Endodermal cell (in vitro differentiated cells): ENCODE data around the gene ALCAM. TPM values are rescaled to one million over a fixed set of nuclear protein-coding genes. Genes with fewer than 3 reads are reported as not detected.

Experiments
- DNase-seq: peaks from one replicate; pipeline ENCODE4 v3.0.0-alpha.2; 2017
- H3K27ac ChIP-seq: 2 replicates; pipeline ENCODE4 v1.5.1; 2013; ENCODE audit warnings: mild to moderate bottlenecking, low read depth, low read length, moderate library complexity
- H3K27me3 ChIP-seq: 2 replicates; pipeline ENCODE4 v1.6.1; 2013; ENCODE audit warnings: mild to moderate bottlenecking, low read length, moderate library complexity; ENCODE audit not compliant: insufficient read depth, control insufficient read depth, poor library complexity, severe bottlenecking
- H3K36me3 ChIP-seq: 2 replicates; pipeline ENCODE4 v1.7.0; 2013; ENCODE audit warnings: mild to moderate bottlenecking, low read length, moderate library complexity; ENCODE audit not compliant: control insufficient read depth, insufficient read depth
- H3K4me1 ChIP-seq: one replicate; pipeline ENCODE4 v1.7.0; 2013; ENCODE audit warnings: low read length; ENCODE audit not compliant: control insufficient read depth, insufficient read depth
- H3K4me3 ChIP-seq: 2 replicates; pipeline ENCODE4 v1.5.1; 2013; ENCODE audit warnings: mild to moderate bottlenecking, low read length, moderate library complexity
- H3K9ac ChIP-seq: 2 replicates; pipeline ENCODE4 v1.6.1; 2013; ENCODE audit warnings: mild to moderate bottlenecking, low read length, moderate library complexity; ENCODE audit not compliant: poor library complexity, severe bottlenecking; ENCODE audit errors: extremely low read depth
- H3K9me3 ChIP-seq: 2 replicates; pipeline ENCODE4 v1.6.1; 2013; ENCODE audit warnings: mild to moderate bottlenecking, low read length, moderate library complexity; ENCODE audit not compliant: control insufficient read depth
- H3K27ac Mint-ChIP-seq: 2 replicates; pipeline ENCODE4 v1.8.0; 2020; ENCODE audit warnings: mixed read lengths
- H3K27me3 Mint-ChIP-seq: 2 replicates; pipeline ENCODE4 v1.8.0; 2021; ENCODE audit warnings: mild to moderate bottlenecking, mixed read lengths; ENCODE audit not compliant: insufficient read depth
- H3K36me3 Mint-ChIP-seq: 2 replicates; pipeline ENCODE4 v1.8.0; 2020; ENCODE audit warnings: low read depth, mixed read lengths
- H3K4me1 Mint-ChIP-seq: 2 replicates; pipeline ENCODE4 v1.8.0; 2020; ENCODE audit warnings: mixed read lengths
- H3K4me3 Mint-ChIP-seq: 2 replicates; pipeline ENCODE4 v1.8.0; 2020; ENCODE audit warnings: mild to moderate bottlenecking, moderate library complexity, mixed read lengths
- H3K9me3 Mint-ChIP-seq: 2 replicates; pipeline ENCODE4 v1.8.0; 2020; ENCODE audit warnings: mild to moderate bottlenecking, mixed read lengths
- CTCF ChIP-seq: fragments of 200-600 bp; sonication (generic); conservative IDR thresholded peaks from 2 replicates; pipeline ENCODE4 v1.5.0; 2021; ENCODE audit warnings: antibody characterized with exemption, mild to moderate bottlenecking
- WGBS, 2 experiments: methylation state at CpG; one replicate each; pipeline versions ENCODE4 v1.1.5 to v1.1.7; 2013; ENCODE audit warnings: missing lambda C conversion rate in 2 of 2, mixed read lengths in 1 of 2; ENCODE audit not compliant: insufficient coverage in 1 of 2, insufficient read length in 1 of 2; 5-methylcytosine and 5-hydroxymethylcytosine counted together
- total RNA-seq, 2 donors: library from RNA; stranded (reverse); fragmentation: NEBNext Ultra II Directional in 1 of 2; extraction: Animal tissue kit (Norgen Biotek cat#: 25700) in 1 of 2; gene quantifications; 2 replicates in 1 of 2; 3 replicates in 1 of 2; pipeline ENCODE4 v1.2.1, GENCODE V29; 2021

Gene ALCAM
- total RNA-seq, 2 donors from 2014 or later, result 19.3 to 36.5 TPM

GRCh38 chr3:105351821-105352220 lies 14.9 kb upstream of the ALCAM start:
- Histone ChIP-seq H3K9ac (no peak overlapping the region), H3K27me3 (peaks cover 23% of the 10 kb centered on the region), H3K9me3 (no peaks in the 10 kb centered on the region), H3K4me3 (no peak overlapping the region), H3K36me3 (no peaks in the 10 kb centered on the region), H3K27ac (no peak overlapping the region), H3K4me1 (no peaks in the 10 kb centered on the region)
- no peaks in the 10 kb centered on the region for H3K36me3 Mint-ChIP-seq
- no peak for DNase-seq
- TF ChIP-seq CTCF, result no peak
- peaks cover 11% of the 10 kb centered on the region for H3K4me1 Mint-ChIP-seq
- H3K27ac Mint-ChIP-seq, result no peak overlapping the region
- peaks cover 50% of the 10 kb centered on the region for H3K27me3 Mint-ChIP-seq
- H3K4me3 Mint-ChIP-seq, result no peak overlapping the region
- WGBS, 2 experiments, result 94 to 100% methylated on average over 1 of the region's 2 CpGs
- H3K9me3 Mint-ChIP-seq, result no peaks in the 10 kb centered on the region

GRCh38 chr3:105352976-105353375 lies 13.7 kb upstream of the ALCAM start:
- Mint-ChIP-seq H3K27ac (no peak overlapping the region), H3K9me3 (no peaks in the 10 kb centered on the region), H3K27me3 (peaks cover 51% of the 10 kb centered on the region), H3K4me1 (peaks cover 11% of the 10 kb centered on the region), H3K4me3 (peak overlapping the region; percentile 65), H3K36me3 (no peaks in the 10 kb centered on the region)
- H3K27ac ChIP-seq, result no peak overlapping the region
- H3K9ac ChIP-seq, result no peak overlapping the region
- peaks cover 23% of the 10 kb centered on the region for H3K27me3 ChIP-seq
- no peaks in the 10 kb centered on the region for H3K36me3 ChIP-seq
- no peaks in the 10 kb centered on the region for H3K9me3 ChIP-seq
- TF ChIP-seq CTCF, result no peak
- DNase-seq, result no peak
- H3K4me1 ChIP-seq, result no peaks in the 10 kb centered on the region
- no peak overlapping the region for H3K4me3 ChIP-seq
- WGBS, 2 experiments, result 96% methylated on average over 3 of the region's 4 CpGs; no CpG with 5 or more reads in 1 of the 2 experiments

- H3K27ac Mint-ChIP-seq, result no peak overlapping the region
- H3K4me1 Mint-ChIP-seq, result peaks cover 11% of the 10 kb centered on the region
- H3K36me3 ChIP-seq, result no peaks in the 10 kb centered on the region
- peak; percentile 84 for DNase-seq
- peak overlapping the region; percentile 65 for H3K4me3 Mint-ChIP-seq
- peaks cover 23% of the 10 kb centered on the region for H3K27me3 ChIP-seq
- no peaks in the 10 kb centered on the region for H3K36me3 Mint-ChIP-seq
- 43 to 51% methylated on average over 8 to 37 of the region's 37 CpGs for WGBS, 2 experiments
- no peaks in the 10 kb centered on the region for H3K9me3 ChIP-seq
- peaks cover 51% of the 10 kb centered on the region for H3K27me3 Mint-ChIP-seq
- no peak for TF ChIP-seq CTCF
- H3K9ac ChIP-seq, result no peak overlapping the region
- no peak overlapping the region for H3K27ac ChIP-seq
- H3K9me3 Mint-ChIP-seq, result no peaks in the 10 kb centered on the region
- H3K4me1 ChIP-seq, result no peaks in the 10 kb centered on the region
- peak overlapping the region; percentile 73 for H3K4me3 ChIP-seq
Observed at GRCh38 chr3:105353485-105354161, 13.1 kb upstream of the ALCAM start.
